HUES64 (cell line): ENCODE results near the gene UBXN6.

Source experiments
- H3K27ac ChIP-seq: 2 replicates; pipeline ENCODE4 v1.7.0; 2013; ENCODE audit warnings: low read depth, low read length, inconsistent platforms
- H3K27me3 ChIP-seq: 2 replicates; pipeline ENCODE4 v1.6.1; 2013; ENCODE audit warnings: mild to moderate bottlenecking, low read length; ENCODE audit not compliant: insufficient read depth
- H3K36me3 ChIP-seq: 2 replicates; pipeline ENCODE4 v1.6.1; 2013; ENCODE audit warnings: mild to moderate bottlenecking, low read length; ENCODE audit not compliant: insufficient read depth
- H3K4me1 ChIP-seq: 2 replicates; pipeline ENCODE4 v1.6.1; 2013; ENCODE audit warnings: mild to moderate bottlenecking, low read length, moderate library complexity; ENCODE audit not compliant: insufficient read depth
- H3K4me3 ChIP-seq: 2 replicates; pipeline ENCODE4 v1.5.1; 2013; ENCODE audit warnings: mild to moderate bottlenecking, low read length, moderate library complexity
- H3K9ac ChIP-seq: 2 replicates; pipeline ENCODE4 v1.6.1; 2013; ENCODE audit warnings: mild to moderate bottlenecking, low read depth, low read length
- H3K9me3 ChIP-seq: 2 replicates; pipeline ENCODE4 v1.6.1; 2013; ENCODE audit warnings: low read depth, low read length; ENCODE audit not compliant: insufficient read depth
- WGBS: fragments of 150-250, 120-280 bp; methylation state at CpG from one replicate; pipeline ENCODE4 v1.1.7; 2013; ENCODE audit warnings: missing lambda C conversion rate; 5-methylcytosine and 5-hydroxymethylcytosine counted together

Gene UBXN6

GRCh38 chr19:4414144-4414799 lies 43.3 kb downstream of the UBXN6 start:
- Histone ChIP-seq H3K27me3 (no peaks in the 10 kb centered on the region), H3K27ac (peak overlapping the region; percentile 68), H3K9ac (peak overlapping the region; percentile 0; the same call in 1 of the 2 replicates), H3K4me1 (peaks cover 32% of the 10 kb centered on the region), H3K9me3 (no peaks in the 10 kb centered on the region), H3K36me3 (peaks cover 89% of the 10 kb centered on the region), H3K4me3 (no peak overlapping the region)
- 92% methylated on average over 7 of the region's 7 CpGs for WGBS

GRCh38 chr19:4413588-4413987 lies 44.0 kb downstream of the UBXN6 start:
- Histone ChIP-seq H3K27ac (no peak overlapping the region), H3K9me3 (no peaks in the 10 kb centered on the region), H3K36me3 (peaks cover 83% of the 10 kb centered on the region), H3K9ac (no peak overlapping the region), H3K27me3 (no peaks in the 10 kb centered on the region), H3K4me1 (peaks cover 37% of the 10 kb centered on the region), H3K4me3 (no peak overlapping the region)
- 97% methylated on average over 3 of the region's 3 CpGs for WGBS

DNA sequence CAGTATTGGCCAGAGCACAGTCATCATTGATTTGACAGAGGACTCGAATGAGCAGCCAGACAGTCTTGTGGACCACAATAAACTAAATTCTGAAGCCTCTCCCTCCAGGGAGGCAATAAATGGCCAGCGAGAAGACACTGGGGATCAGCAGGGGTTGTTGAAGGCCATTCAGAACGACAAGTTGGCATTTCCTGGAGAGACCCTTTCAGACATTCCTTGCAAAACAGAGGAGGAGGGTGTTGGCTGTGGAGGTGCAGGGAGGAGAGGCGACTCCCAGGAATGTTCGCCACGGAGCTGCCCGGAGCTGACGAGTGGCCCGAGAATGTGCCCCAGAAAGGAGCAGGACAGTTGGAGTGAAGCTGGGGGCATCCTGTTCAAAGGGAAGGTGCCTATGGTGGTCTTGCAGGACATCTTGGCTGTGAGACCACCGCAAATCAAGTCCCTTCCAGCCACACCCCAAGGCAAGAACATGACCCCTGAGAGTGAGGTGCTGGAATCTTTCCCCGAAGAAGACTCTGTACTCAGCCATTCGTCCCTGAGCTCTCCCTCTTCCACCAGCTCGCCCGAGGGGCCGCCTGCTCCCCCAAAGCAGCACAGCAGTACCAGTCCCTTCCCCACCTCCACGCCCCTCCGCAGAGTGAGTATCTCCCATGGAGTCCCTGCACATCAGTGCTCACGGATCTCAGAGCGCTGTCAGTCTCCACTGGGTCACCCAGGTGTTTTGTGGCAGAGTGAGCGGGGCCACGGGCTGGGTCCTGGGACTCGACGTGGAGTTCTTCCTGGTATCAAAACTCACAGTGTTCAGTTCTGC lies 48.3 kb downstream of the UBXN6 start:
- 51% methylated on average over 23 of the region's 23 CpGs for WGBS
- Histone ChIP-seq H3K27ac (peak overlapping the region; percentile 97), H3K9me3 (no peaks in the 10 kb centered on the region), H3K4me1 (peaks cover 41% of the 10 kb centered on the region), H3K36me3 (peaks cover 82% of the 10 kb centered on the region), H3K9ac (peak overlapping the region; percentile 75), H3K27me3 (no peaks in the 10 kb centered on the region), H3K4me3 (peak overlapping the region; percentile 11; the same call in 1 of the 2 replicates)

DNA sequence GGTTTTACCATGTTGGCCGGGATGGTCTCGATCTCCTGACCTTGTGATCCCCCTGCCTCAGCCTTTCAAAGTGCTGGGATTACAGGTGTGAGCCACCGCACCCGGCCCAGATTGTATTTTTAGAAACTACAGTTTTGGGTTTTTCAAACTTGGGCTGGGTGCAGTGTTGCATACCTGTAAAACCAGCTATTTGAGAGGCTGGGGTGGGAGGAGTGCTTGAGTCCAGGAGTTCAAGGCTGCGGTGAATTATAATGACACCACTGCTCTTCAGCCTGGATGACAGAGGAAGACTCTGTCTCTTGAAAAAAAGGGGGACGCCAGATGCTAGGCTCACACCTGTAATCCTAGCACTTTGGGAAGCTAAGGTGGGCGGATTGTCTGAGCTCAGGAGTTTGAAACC lies 51.0 kb downstream of the UBXN6 start:
- Histone ChIP-seq H3K4me3 (no peak overlapping the region), H3K27ac (0 out of 2 replicates have a peak overlapping the region, but pooled peaks have one; percentile 25)

DNA sequence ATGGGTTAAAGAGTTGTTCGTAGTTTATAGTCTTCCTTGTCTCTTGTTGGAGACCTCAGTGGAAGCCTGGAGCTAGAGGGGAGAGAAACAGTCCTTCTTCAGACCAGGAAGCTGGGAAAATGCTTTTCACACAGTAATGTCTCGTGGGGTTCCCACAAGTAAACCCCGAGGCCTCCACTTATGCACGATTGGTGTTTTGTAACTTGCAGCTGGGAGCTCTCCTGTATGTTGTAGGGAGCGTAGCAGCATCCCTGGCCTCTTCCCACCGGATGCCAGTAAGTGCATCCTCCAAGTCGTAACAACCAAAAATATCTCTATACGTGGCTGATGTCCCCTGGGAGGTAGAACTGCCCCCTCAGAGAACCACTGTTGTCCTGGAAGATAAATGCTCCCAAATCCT lies 51.6 kb downstream of the UBXN6 start:
- Histone ChIP-seq H3K9me3 (no peaks in the 10 kb centered on the region), H3K4me1 (peaks cover 43% of the 10 kb centered on the region), H3K4me3 (no peak overlapping the region), H3K27ac (peak overlapping the region; percentile 46; the same call in 1 of the 2 replicates), H3K36me3 (peaks cover 53% of the 10 kb centered on the region), H3K9ac (no peak overlapping the region), H3K27me3 (no peaks in the 10 kb centered on the region)
- 88% methylated on average over 8 of the region's 8 CpGs for WGBS

More for the DNA sequence above, 51.0 kb downstream of the UBXN6 start:
- H3K4me1 ChIP-seq = peaks cover 42% of the 10 kb centered on the region
- H3K36me3 ChIP-seq = peaks cover 59% of the 10 kb centered on the region
- no peaks in the 10 kb centered on the region for H3K27me3 ChIP-seq
- no peaks in the 10 kb centered on the region for H3K9me3 ChIP-seq
- H3K9ac ChIP-seq = 0 out of 2 replicates have a peak overlapping the region, but pooled peaks have one; percentile 28
- 96% methylated on average over 7 of the region's 7 CpGs for WGBS

DNA sequence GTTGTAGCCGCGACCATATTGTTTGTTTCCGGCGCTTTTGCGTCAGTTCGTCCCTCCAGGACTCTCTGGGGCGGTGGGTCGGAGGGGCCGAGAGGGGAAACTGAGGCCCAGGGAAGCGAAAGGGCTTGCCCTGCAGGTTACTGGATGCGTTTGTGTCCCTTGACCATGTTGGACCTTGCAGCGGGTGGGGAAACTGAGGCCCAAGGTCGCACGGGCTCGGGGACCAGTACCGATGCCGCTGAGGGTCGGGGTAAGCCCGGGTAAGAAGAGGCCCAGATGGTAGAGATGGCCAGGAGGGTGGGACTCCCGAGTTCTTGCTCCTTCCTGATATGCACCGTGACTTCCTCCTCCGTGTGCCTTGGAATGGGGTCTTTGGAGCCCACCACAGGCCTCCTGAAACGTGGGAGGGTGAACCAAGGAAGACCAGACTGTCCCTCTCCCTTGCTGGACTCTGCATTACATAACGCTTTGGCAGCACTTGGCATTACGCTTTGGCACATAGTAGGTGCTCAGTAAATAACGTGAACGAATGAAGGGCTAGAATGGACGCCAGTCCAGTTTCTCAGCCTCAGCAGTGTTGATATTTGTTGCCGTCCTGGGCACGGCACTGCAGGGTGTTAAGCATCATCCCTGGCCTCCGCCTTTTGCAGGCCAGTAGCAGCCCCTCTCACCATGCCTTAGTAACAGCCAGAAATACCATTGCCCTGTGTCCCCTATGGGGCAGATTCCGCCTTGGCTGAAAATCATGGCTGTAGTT lies 54.4 kb downstream of the UBXN6 start:
- Histone ChIP-seq H3K9ac (peak overlapping the region; percentile 99), H3K36me3 (peaks cover 33% of the 10 kb centered on the region), H3K4me1 (peaks cover 26% of the 10 kb centered on the region), H3K27ac (peak overlapping the region; percentile 93), H3K4me3 (peak overlapping the region; percentile 89), H3K9me3 (no peaks in the 10 kb centered on the region), H3K27me3 (no peaks in the 10 kb centered on the region)
- WGBS = 5% methylated on average over 32 of the region's 32 CpGs

DNA sequence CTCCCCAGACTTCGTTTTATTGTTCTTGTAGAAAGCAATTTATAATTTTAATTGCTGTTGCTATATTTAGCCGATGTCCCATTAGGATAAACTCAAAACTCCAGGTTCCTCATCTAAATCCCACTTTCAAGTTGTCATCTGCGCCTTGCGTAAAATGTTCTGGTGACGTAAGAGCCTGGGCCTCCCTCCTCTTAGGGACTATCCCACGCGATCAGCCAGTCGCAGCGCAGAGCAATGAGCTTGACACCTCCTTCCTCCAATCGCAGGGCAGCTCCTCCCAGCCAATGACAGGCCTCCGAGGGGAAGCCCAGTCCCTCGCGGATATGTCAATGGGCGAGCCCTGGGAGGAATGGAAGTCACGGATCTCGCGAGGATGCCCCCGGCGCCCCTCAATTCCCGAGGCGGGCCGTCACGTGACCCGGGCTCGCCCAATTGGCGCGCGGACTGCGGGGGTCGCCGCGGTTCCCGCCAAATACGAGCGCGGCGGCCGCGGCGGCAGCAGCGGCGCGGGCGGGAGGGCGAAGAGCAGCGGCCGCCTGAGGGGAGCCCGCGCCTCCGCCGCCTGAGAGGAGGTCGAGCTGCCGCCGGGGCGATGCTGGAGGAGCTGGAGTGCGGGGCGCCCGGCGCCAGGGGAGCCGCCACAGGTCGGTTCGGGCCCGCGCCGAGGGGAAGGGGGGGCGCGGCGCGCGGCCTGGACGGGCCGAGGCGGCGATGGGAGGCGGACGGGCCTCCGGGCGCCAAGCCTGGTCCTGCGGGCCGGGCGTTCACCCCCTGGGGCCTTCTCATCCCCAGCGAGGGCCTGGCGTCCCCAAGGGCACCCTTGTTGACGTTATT lies 55.2 kb downstream of the UBXN6 start, which contains the start of gene CHAF1A:
TSS of gene CHAF1A (plus strand) at position 470 of the 834 bp plus-strand sequence. CDS start at position 593, 123 bp downstream.
- H3K9me3 ChIP-seq = no peaks in the 10 kb centered on the region
- peak within 1 kb of the TSS; percentile 99 for H3K9ac ChIP-seq
- H3K4me1 ChIP-seq = peaks cover 25% of the 10 kb centered on the region
- WGBS = 1% methylated on average over 83 of the region's 84 CpGs
- H3K27ac ChIP-seq = peak within 1 kb of the TSS; percentile 93
- H3K27me3 ChIP-seq = no peaks in the 10 kb centered on the region
- H3K4me3 ChIP-seq = peak within 1 kb of the TSS; percentile 89
- H3K36me3 ChIP-seq = peaks cover 34% of the 10 kb centered on the region

GRCh38 chr19:4401769-4402170 lies 55.8 kb downstream of the UBXN6 start:
- H3K4me1 ChIP-seq = peaks cover 22% of the 10 kb centered on the region
- H3K4me3 ChIP-seq = peak overlapping the region; percentile 89
- H3K9me3 ChIP-seq = no peaks in the 10 kb centered on the region
- peak overlapping the region; percentile 59; the same call in 1 of the 2 replicates for H3K27ac ChIP-seq
- peak overlapping the region; percentile 57; the same call in 1 of the 2 replicates for H3K9ac ChIP-seq
- H3K27me3 ChIP-seq = no peaks in the 10 kb centered on the region
- WGBS = 37% methylated on average over 6 of the region's 8 CpGs
- peaks cover 32% of the 10 kb centered on the region for H3K36me3 ChIP-seq

DNA sequence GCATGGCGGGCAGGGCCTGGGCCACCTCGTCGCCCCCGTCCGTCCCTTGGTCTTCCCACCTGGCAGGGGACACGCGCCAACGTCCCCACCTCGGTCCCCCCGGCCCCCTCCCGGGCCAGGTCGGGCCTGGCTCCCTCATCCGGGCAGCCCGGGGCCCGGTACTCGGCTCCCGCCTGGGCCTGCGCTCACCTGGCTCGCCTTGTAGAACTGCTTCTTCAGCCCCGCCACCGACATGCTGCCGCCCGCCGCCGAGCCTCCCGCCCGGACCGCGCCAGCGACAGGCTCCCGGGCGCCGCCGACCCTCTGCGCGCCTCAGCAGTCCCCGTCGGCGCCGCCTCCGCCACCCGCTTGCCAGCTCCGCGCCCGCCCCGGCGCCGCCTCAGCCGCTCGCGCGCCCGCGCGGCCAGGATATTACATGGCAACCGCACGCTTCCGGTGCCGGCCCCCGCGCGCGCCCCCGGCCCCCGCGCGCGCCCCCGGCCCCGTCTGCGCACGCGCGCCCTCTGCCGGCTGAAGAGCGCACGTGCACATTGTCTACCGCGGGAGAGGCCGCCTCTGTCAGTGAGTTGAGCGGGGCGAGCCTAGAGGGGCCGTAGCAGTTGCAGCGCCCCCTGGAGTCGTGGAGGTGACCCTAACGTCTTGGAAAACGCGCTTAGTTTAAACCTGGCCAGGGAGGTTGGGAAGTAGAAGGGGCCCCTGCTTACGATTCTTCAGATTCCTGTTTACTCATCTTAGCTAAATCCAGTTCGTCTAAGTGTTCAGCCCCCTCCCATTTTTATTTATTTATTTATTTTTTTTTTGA lies 57.3 kb downstream of the UBXN6 start, which contains the start of gene SH3GL1:
TSS of gene SH3GL1 (minus strand) at position 413 of the 802 bp plus-strand sequence. CDS start at position 234, 179 bp downstream.
- Histone ChIP-seq H3K4me3 (peak within 1 kb of the TSS; percentile 98), H3K36me3 (peaks cover 30% of the 10 kb centered on the region), H3K9ac (peak within 1 kb of the TSS; percentile 92), H3K9me3 (no peaks in the 10 kb centered on the region), H3K4me1 (peaks cover 16% of the 10 kb centered on the region), H3K27ac (peak within 1 kb of the TSS; percentile 79), H3K27me3 (no peaks in the 10 kb centered on the region)
- under 1% methylated on average over 89 of the region's 90 CpGs for WGBS
